K562 (cell line): ENCODE measurements around the gene TVP23A. TPM values are rescaled to one million over a fixed set of nuclear protein-coding genes. Genes with fewer than 3 reads are reported as not detected.

Experiments
- ATAC-seq: fragments of 200-7000 bp; cut with Tn5 transposase; 3 replicates; pipeline ENCODE4 v1.9.1; 2020; ENCODE audit warnings: moderate library complexity
- BruUV-seq: library from RNA; stranded (reverse); fragments of 400-500 nt; replicated peaks from 2 replicates; lab custom pipeline; 2021; lab: Mats Ljungman, UMichigan
- CTCF ChIA-PET: fragments of 300-600 bp; formaldehyde crosslinking; extraction: SDS; loops from one replicate; lab custom pipeline; 2021; ENCODE audit warnings: low intra/inter-chr PET ratio; lab: Yijun Ruan, JAX
- POLR2A ChIA-PET: fragments of 300-600, 350-650 bp; sonication (Branson Sonifier 250); formaldehyde crosslinking; extraction: SDS; loops from one replicate; lab custom pipeline; 2021; ENCODE audit warnings: antibody characterized with exemption, inconsistent platforms; lab: Yijun Ruan, JAX
- DNase-seq, 4 experiments: peaks; one replicate each; pipeline versions ENCODE4 v3.0.0 to v3.0.0-alpha.2; 2011 to 2018; ENCODE audit warnings: low spot score in 3 of 4, mixed read lengths in 3 of 4; ENCODE audit errors: extremely low read depth in 1 of 4
- FAIRE-seq: peaks from 2 replicates; lab custom pipeline; 2011; peaks lifted over from hg19 to GRCh38; lab: Jason Lieb, UNC
- H2AFZ ChIP-seq: 2 replicates; pipeline ENCODE4 v1.6.0; 2011; ENCODE audit warnings: low read depth, low read length, control low read depth, inconsistent platforms
- H3K27ac ChIP-seq: fragments of 200-600 bp; 3 replicates; pipeline ENCODE4 v1.8.0; 2011; ENCODE audit warnings: low read depth, mild to moderate bottlenecking, control low read depth, inconsistent platforms, low read length, moderate library complexity, mixed read lengths; ENCODE audit errors: extremely low read depth
- H3K27me3 ChIP-seq, 2 experiments: fragments of 300-600 bp in 1 of 2; 2 replicates in 1 of 2; 3 replicates in 1 of 2; pipeline versions ENCODE4 v1.6.0 to v1.8.0; 2011; ENCODE audit warnings: inconsistent platforms in 2 of 2, low read length in 2 of 2, mild to moderate bottlenecking in 1 of 2, mixed read lengths in 1 of 2, moderate library complexity in 1 of 2; ENCODE audit not compliant: control insufficient read depth in 2 of 2, insufficient read depth in 2 of 2
- H3K36me3 ChIP-seq: fragments of 300-600 bp; 3 replicates; pipeline ENCODE4 v1.8.0; 2011; ENCODE audit warnings: mild to moderate bottlenecking, low read length, inconsistent platforms; ENCODE audit not compliant: control insufficient read depth, insufficient read depth
- H3K4me1 ChIP-seq, 2 experiments: fragments of 200-600 bp in 1 of 2; replicated peaks in 1 of 2; 2 replicates in 1 of 2; 3 replicates in 1 of 2; pipeline versions ENCODE4 v1.5.1 to v1.8.0; 2011; ENCODE audit warnings: inconsistent platforms in 2 of 2, low read length in 2 of 2, mild to moderate bottlenecking in 1 of 2, mixed read lengths in 1 of 2, moderate library complexity in 1 of 2; ENCODE audit not compliant: control insufficient read depth in 2 of 2, insufficient read depth in 2 of 2
- H3K4me2 ChIP-seq: 2 replicates; pipeline ENCODE4 v1.6.1; 2011; ENCODE audit warnings: low read length, control low read depth, inconsistent platforms, mixed read lengths; ENCODE audit not compliant: insufficient read depth
- H3K4me3 ChIP-seq: fragments of 200-600 bp; sonication (generic), shearing (Covaris generic); 2 replicates; pipeline ENCODE4 v1.5.1; 2016; ENCODE audit warnings: control low read depth, inconsistent platforms
- H3K79me2 ChIP-seq: fragments of 200-600 bp; 3 replicates; pipeline ENCODE4 v1.8.0; 2011; ENCODE audit warnings: low read length, inconsistent platforms; ENCODE audit not compliant: control insufficient read depth, insufficient read depth
- H3K9ac ChIP-seq, 2 experiments: 2 replicates each; pipeline versions ENCODE4 v1.6.0 to v1.6.1; 2011; ENCODE audit warnings: low read depth in 2 of 2, low read length in 2 of 2, control low read depth in 1 of 2, inconsistent platforms in 1 of 2, mild to moderate bottlenecking in 1 of 2, mixed read lengths in 1 of 2; ENCODE audit not compliant: insufficient read depth in 1 of 2
- H3K9me1 ChIP-seq: one replicate; pipeline ENCODE4 v1.6.0; 2011; ENCODE audit warnings: inconsistent platforms, mild to moderate bottlenecking, low read length, moderate library complexity; ENCODE audit not compliant: control insufficient read depth, insufficient read depth
- H3K9me3 ChIP-seq: replicated peaks from 2 replicates; pipeline ENCODE4 v1.5.1; 2011; ENCODE audit warnings: low read depth, low read length, inconsistent platforms; ENCODE audit not compliant: control insufficient read depth, insufficient read depth
- H4K20me1 ChIP-seq: replicated peaks from 2 replicates; pipeline ENCODE4 v1.6.1; 2011; ENCODE audit warnings: low read length, inconsistent platforms, mixed read lengths; ENCODE audit not compliant: control insufficient read depth, insufficient read depth
- PTBP1 ChIP-seq: fragments of 200-400 bp; formaldehyde crosslinking; IDR thresholded peaks from 2 replicates; pipeline ENCODE4 v1.6.1; 2017; ENCODE audit warnings: low read depth, low read length
- SMARCB1 ChIP-seq: IDR thresholded peaks from 2 replicates; pipeline ENCODE4 v1.6.1; 2011; ENCODE audit warnings: improper control_type of control experiment, low read depth; ENCODE audit not compliant: insufficient read length
- ZNF311 ChIP-seq: fragments of 250-450 bp; sonication (Bioruptor Pico); IDR thresholded peaks from 2 replicates; pipeline ENCODE4 v1.4.0; 2020; ENCODE audit warnings: mild to moderate bottlenecking, moderate library complexity
- WGBS: fragments of 100-300 bp; shearing (Covaris generic); methylation state at CpG from one replicate; pipeline ENCODE4 v1.1.6; 2016; ENCODE audit warnings: low coverage, mixed read lengths; ENCODE audit not compliant: insufficient coverage; ENCODE audit errors: missing lambda C conversion rate; 5-methylcytosine and 5-hydroxymethylcytosine counted together
- in situ Hi-C: fragments of 300-500 bp; cut with MboI; formaldehyde crosslinking; loops from 4 replicates; pipeline ENCODE4 v1.15.0; 2018; ENCODE audit warnings: inconsistent platforms, mixed read lengths
- intact Hi-C: fragments of 100-400 bp; cut with micrococcal nuclease; formaldehyde crosslinking; loops from 2 replicates; pipeline ENCODE4 v1.14.2; 2022
- polyA plus RNA-seq, 8 experiments: library from polyadenylated mRNA; depleted of rRNA in 4 of 8; stranded (reverse) in 5 of 8; unstranded in 3 of 8; fragments of >200 nt; fragmentation: Nextera tagmentation in 2 of 8; fragmentation: Illumina TruSeq in 1 of 8; extraction: Ambion mirVana in 2 of 8; extraction: Trizol in 1 of 8; gene quantifications; 2 replicates each; pipeline versions ENCODE4 v1.2.1 to v1.2.3, GENCODE V29; 2011 to 2014; ENCODE audit warnings: inconsistent platforms in 1 of 8, missing spikeins in 1 of 8
- total RNA-seq, 7 experiments: library from RNA; depleted of rRNA in 6 of 7; stranded (reverse); fragments of >200 nt in 6 of 7; fragmentation: Illumina TruSeq in 2 of 7; extraction: Trizol in 2 of 7; gene quantifications; 2 replicates each; pipeline versions ENCODE4 v1.2.1 to v1.2.3, GENCODE V29; 2011 to 2021; ENCODE audit warnings: low replicate concordance in 1 of 7

Gene TVP23A
- total and polyA plus RNA-seq, 9 of the 15 experiments (the other 6 are each of a cell fraction or from before 2014, with no cell fraction given), result 0.04 to 0.77 (median 0.10) TPM; not detected in 3

DNA sequence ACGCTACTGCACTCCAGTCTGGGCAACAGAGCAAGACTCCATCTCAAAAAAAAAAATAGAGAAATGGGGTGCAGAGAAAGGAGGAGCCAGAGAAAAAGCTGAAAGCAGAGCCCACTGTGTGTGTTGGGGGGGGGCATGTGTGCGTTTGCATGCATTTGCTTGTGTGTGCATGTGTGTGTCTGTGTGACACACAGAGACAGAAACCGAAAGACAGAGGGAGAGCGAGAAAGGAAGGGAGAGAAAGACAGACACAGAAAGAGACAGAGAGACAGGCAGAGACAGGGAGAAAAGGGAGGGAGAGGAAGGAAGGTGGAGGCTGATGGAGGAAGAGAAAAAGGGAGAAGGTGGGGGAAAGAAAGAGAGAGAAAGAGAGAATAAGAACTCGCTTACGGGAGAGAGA, 48.6 kb upstream of the TVP23A start:
- CTCF ChIA-PET, result no interaction called here
- ATAC-seq (no peak), DNase-seq (no peak), FAIRE-seq (no peak)
- Histone ChIP-seq H3K79me2 (no peaks in the 10 kb centered on the region), H3K9me1 (peaks cover 3% of the 10 kb centered on the region), H3K36me3 (no peaks in the 10 kb centered on the region), H4K20me1 (peaks cover 6% of the 10 kb centered on the region; the same call in 1 of the 2 replicates), H3K9me3 (no peaks in the 10 kb centered on the region), H2AFZ (no peak overlapping the region), H3K27me3 (peaks cover 14 to 34% of the 10 kb centered on the region in 2 experiments; a peak in 4 of 5 replicates), H3K4me2 (no peak overlapping the region), H3K4me1 (no peaks in the 10 kb centered on the region; a peak in 1 of 5 replicates), H3K4me3 (no peak overlapping the region), H3K27ac (no peak overlapping the region), H3K9ac (no peak overlapping the region)
- in situ Hi-C loops (no loop called here), intact Hi-C loops (no loop called here)
- POLR2A ChIA-PET, result interaction anchor here (0.6 kb wide), 1 partner anchor 52 kb away, joined by 3 read pairs; no protein-coding TSS in a partner anchor
- WGBS, result 2% methylated on average over 5 of the region's 6 CpGs
- no TSS peak for BruUV-seq
- TF ChIP-seq ZNF311 (CRISPR knock-in tag), result no peak
- TF ChIP-seq PTBP1, result no peak
- no peak for TF ChIP-seq SMARCB1
